ENCODE measurements around the gene HMGN4. TPM values are rescaled to one million over a fixed set of nuclear protein-coding genes. Genes with fewer than 3 reads are reported as not detected.

HMGN4 gene
- total RNA-seq, 2 experiments from 2014 or later = 75.6 to 78.4 TPM

GRCh38 chr6:26578741-26579140 is 40.6 kb downstream of the HMGN4 start:
- no peak for ATAC-seq
- Mint-ChIP-seq H3K36me3 (peaks cover 4% of the 10 kb centered on the region), H3K27me3 (peaks cover 26% of the 10 kb centered on the region), H3K4me3 (no peak overlapping the region), H3K27ac (no peak overlapping the region), H3K9me3 (ENCODE audit: low read depth) (peaks cover 7% of the 10 kb centered on the region), H3K4me1 (peaks cover 22% of the 10 kb centered on the region)
- DNase-seq = no peak
- CTCF ChIA-PET = interaction anchor here (1.4 to 2.5 kb wide), 3 partner anchors 10 to 237 kb away, joined by 3 to 14 read pairs (median 6); no protein-coding TSS in a partner anchor

- H3K4me1 Mint-ChIP-seq = peaks cover 20% of the 10 kb centered on the region
- ATAC-seq (no peak), DNase-seq (no peak)
- H3K27me3 Mint-ChIP-seq = peaks cover 42% of the 10 kb centered on the region
- peaks cover 4% of the 10 kb centered on the region for H3K36me3 Mint-ChIP-seq
- H3K9me3 Mint-ChIP-seq (ENCODE audit: low read depth) = peaks cover 7% of the 10 kb centered on the region
- H3K4me3 Mint-ChIP-seq = no peak overlapping the region
- H3K27ac Mint-ChIP-seq = no peak overlapping the region
- CTCF ChIA-PET = interaction anchor here (1.5 to 7.9 kb wide), 3 partner anchors 9 to 14 kb away, joined by 4 to 46 read pairs (median 10); no protein-coding TSS in a partner anchor
Measured at GRCh38 chr6:26581164-26581915, 43.2 kb downstream of the HMGN4 start.

DNA sequence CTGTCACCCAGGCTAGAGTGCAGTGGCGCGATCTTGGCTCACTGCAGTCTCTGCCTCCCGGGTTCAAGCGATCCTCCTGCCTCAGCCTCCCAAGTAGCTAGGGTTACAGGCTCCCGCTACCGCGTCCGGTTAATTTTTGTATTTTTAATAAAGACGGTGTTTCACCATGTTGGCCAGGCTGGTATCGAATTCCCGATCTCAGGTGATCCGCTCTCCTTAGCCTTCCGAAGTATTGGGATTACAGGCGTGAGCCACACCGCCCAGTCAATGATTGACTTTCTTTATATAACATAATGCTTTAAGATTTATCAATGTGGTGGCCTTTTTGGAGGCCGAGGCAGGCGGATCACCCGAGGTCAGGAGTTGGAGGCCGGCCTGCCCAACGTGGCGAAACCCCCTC is 50.8 kb downstream of the HMGN4 start:
- Mint-ChIP-seq H3K27ac (no peak overlapping the region), H3K36me3 (no peaks in the 10 kb centered on the region), H3K4me1 (peaks cover 5% of the 10 kb centered on the region), H3K4me3 (no peak overlapping the region), H3K9me3 (ENCODE audit: low read depth) (no peaks in the 10 kb centered on the region), H3K27me3 (peaks cover 60% of the 10 kb centered on the region)
- no peak for ATAC-seq
- CTCF ChIA-PET = interaction anchor here (0.7 to 8.4 kb wide), 3 partner anchors 9 to 19 kb away, joined by 3 to 136 read pairs (median 4); no protein-coding TSS in a partner anchor
- DNase-seq = no peak

DNA sequence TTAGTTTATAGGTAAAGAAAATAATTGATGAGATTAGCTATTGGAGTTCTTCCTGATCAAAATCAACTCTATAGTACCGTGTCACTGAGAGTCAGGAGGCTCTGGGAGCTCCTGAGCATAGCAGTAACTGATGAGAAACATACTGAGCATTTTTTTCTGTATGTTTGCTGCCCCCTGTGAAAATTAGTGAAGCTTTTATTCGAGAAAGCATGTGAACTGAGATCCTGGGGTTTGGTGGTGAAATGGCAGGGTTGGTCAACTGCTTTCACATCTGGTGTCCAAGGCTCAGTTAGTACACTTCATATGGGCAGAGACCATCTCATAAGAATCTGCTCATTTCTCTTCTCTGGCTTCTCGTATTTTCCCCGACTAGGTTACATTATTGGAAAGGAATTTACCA is 54.5 kb downstream of the HMGN4 start:
- CTCF ChIA-PET = interaction anchor here (1.5 to 8.4 kb wide), 4 partner anchors 10 to 251 kb away, joined by 4 to 136 read pairs (median 9); no protein-coding TSS in a partner anchor
- Mint-ChIP-seq H3K27me3 (peaks cover 47% of the 10 kb centered on the region), H3K36me3 (no peaks in the 10 kb centered on the region), H3K27ac (no peak overlapping the region), H3K9me3 (ENCODE audit: low read depth) (no peaks in the 10 kb centered on the region), H3K4me1 (peaks cover 18% of the 10 kb centered on the region), H3K4me3 (no peak overlapping the region)
- no peak for DNase-seq
- ATAC-seq = no peak

- Mint-ChIP-seq H3K4me3 (no peak overlapping the region), H3K27me3 (peaks cover 47% of the 10 kb centered on the region), H3K27ac (no peak overlapping the region), H3K4me1 (peaks cover 27% of the 10 kb centered on the region), H3K9me3 (ENCODE audit: low read depth) (no peaks in the 10 kb centered on the region), H3K36me3 (peaks cover 6% of the 10 kb centered on the region)
- ATAC-seq = no peak
- CTCF ChIA-PET = interaction anchor here (0.7 to 8.4 kb wide), 5 partner anchors 19 to 234 kb away, joined by 3 to 136 read pairs (median 4); no protein-coding TSS in a partner anchor
- DNase-seq = no peak
Measured at GRCh38 chr6:26593278-26594130, 55.3 kb downstream of the HMGN4 start.

DNA sequence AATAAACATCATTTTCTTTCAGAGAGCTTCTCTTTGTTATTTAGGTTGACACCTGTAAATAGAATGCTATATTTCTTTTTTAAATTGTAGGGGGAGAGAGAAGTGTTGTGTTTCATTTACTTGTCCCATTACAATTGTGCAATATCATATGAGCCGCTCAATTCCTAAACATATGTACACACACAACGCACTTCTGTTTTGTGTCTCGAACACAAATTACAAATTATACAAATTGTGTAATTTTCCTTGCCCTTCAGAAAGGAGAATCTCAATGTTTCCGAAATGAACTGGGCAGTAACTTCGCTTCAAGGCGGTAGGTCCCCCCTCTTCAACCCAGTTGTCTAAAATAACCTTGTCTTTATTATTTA is 55.9 kb downstream of the HMGN4 start:
- H3K9me3 Mint-ChIP-seq (ENCODE audit: low read depth) = no peaks in the 10 kb centered on the region
- no peak for ATAC-seq
- no peak overlapping the region for H3K27ac Mint-ChIP-seq
- peaks cover 47% of the 10 kb centered on the region for H3K27me3 Mint-ChIP-seq
- CTCF ChIA-PET = interaction anchor here (0.8 to 8.4 kb wide), 6 partner anchors 20 to 271 kb away, joined by 3 to 136 read pairs (median 8); no protein-coding TSS in a partner anchor
- H3K4me1 Mint-ChIP-seq = peaks cover 30% of the 10 kb centered on the region
- no peak overlapping the region for H3K4me3 Mint-ChIP-seq
- peaks cover 11% of the 10 kb centered on the region for H3K36me3 Mint-ChIP-seq
- no peak for DNase-seq

- H3K4me3 Mint-ChIP-seq = peak overlapping the region; percentile 40
- no peak for ATAC-seq
- H3K36me3 Mint-ChIP-seq = peaks cover 19% of the 10 kb centered on the region
- peaks cover 43% of the 10 kb centered on the region for H3K27me3 Mint-ChIP-seq
- no peak overlapping the region for H3K27ac Mint-ChIP-seq
- CTCF ChIA-PET = interaction anchor here (0.5 to 8.4 kb wide), 34 partner anchors 11 to 560 kb away, joined by 3 to 136 read pairs (median 4); partner anchors contain the start of gene HMGN4
- peak; percentile 53 for DNase-seq
- peaks cover 38% of the 10 kb centered on the region for H3K4me1 Mint-ChIP-seq
- no peaks in the 10 kb centered on the region for H3K9me3 Mint-ChIP-seq (ENCODE audit: low read depth)
Measured at GRCh38 chr6:26594730-26595632, 56.8 kb downstream of the HMGN4 start.

- Mint-ChIP-seq H3K27ac (no peak overlapping the region), H3K27me3 (peaks cover 37% of the 10 kb centered on the region), H3K4me1 (peaks cover 38% of the 10 kb centered on the region), H3K36me3 (peaks cover 21% of the 10 kb centered on the region), H3K4me3 (no peak overlapping the region), H3K9me3 (ENCODE audit: low read depth) (no peaks in the 10 kb centered on the region)
- CTCF ChIA-PET = interaction anchor here (0.5 to 8.4 kb wide), 36 partner anchors 12 to 560 kb away, joined by 3 to 136 read pairs (median 4); partner anchors contain the start of gene HMGN4
- ATAC-seq (peak; percentile 73), DNase-seq (peak; percentile 90)
Measured at GRCh38 chr6:26595669-26596269, 57.6 kb downstream of the HMGN4 start.

Other genes with a start within 250 kb of the HMGN4 start
- gene BTN3A2, start 173.2 kb upstream of the HMGN4 start, total RNA-seq = 10 to 100 TPM; 57.4 to 60.1 TPM
- 10 to 100 TPM; 24.8 to 26.7 TPM for gene BTN2A2, start 155.3 kb upstream of the HMGN4 start, total RNA-seq
- gene BTN3A1, start 136.1 kb upstream of the HMGN4 start, total RNA-seq = 10 to 100 TPM; 47.6 to 64.7 TPM
- 10 to 100 TPM; 50.1 to 63.9 TPM for gene BTN3A3, start 97.9 kb upstream of the HMGN4 start, total RNA-seq
- gene BTN2A1, start 80.4 kb upstream of the HMGN4 start, total RNA-seq = 10 to 100 TPM; 25.1 to 26.5 TPM
- gene BTN1A1, start 38.1 kb upstream of the HMGN4 start, total RNA-seq = not detected
- gene ABT1, start 58.6 kb downstream of the HMGN4 start, total RNA-seq = 10 to 100 TPM; 23.4 to 30.0 TPM
- gene ZNF322, start 121.4 kb downstream of the HMGN4 start, total RNA-seq = 10 to 100 TPM; 12.0 to 13.7 TPM

All from activated CD8-positive, alpha-beta memory T cell treated with anti-CD3 and anti-CD28 coated beads, Interleukin-2, amount 10 ng/mL, durations not matched to agents 7 days and 5 days (primary cell).